Tibial nerve (tissue), 3 donors: ENCODE measurements around the gene DCXR.

Source experiments
- CTCF ChIP-seq, 5 experiments: fragments of 200-600 bp in 3 of 5; fragments of 450-650 bp in 2 of 5; sonication (generic) in 3 of 5; IDR thresholded peaks; one replicate each; pipeline ENCODE4 v1.5.1; 2016 to 2019; ENCODE audit warnings: antibody characterized with exemption in 5 of 5, mild to moderate bottlenecking in 3 of 5, moderate library complexity in 2 of 5
- POLR2A ChIP-seq, 2 donors: fragments of 450-650 bp; IDR thresholded peaks; one replicate each; pipeline ENCODE4 v1.6.1; 2017; ENCODE audit warnings: antibody characterized with exemption in 2 of 2, mild to moderate bottlenecking in 2 of 2, moderate library complexity in 2 of 2

GRCh38 chr17:82016061-82016874, 21.2 kb downstream of the DCXR start:
- TF ChIP-seq CTCF (IDR thresholded peaks at IDR 0.05) (no peak), POLR2A (IDR thresholded peaks at IDR 0.05) (no peak)
